ENCODE results near the gene ERGIC1.
"Not testable (repeated sequence)": the region's sequence is repeated elsewhere in the genome, so short reads cannot be mapped to it uniquely, and the experiment has no call there.

The ERGIC1 gene

DNA sequence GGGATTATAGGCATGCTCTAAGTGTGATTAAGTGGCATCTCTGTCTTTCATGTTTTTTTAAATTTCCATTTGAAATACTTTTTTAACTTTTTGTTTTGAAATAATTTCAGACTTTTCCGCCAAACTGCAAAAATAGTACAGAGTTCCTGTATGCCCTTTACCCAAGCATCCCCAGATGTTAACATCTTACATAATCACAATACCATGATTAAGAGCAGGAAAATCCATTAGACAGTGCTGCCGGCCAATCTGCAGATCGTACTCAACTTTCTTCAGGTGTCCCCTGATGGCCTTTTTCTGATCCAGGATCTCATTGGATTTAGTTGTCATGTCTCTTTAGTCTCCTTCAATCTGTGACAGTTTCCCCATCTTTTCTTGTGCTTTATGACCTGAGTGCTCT, 49.0 kb downstream of the ERGIC1 start:
- DNase-seq: no peak

DNA sequence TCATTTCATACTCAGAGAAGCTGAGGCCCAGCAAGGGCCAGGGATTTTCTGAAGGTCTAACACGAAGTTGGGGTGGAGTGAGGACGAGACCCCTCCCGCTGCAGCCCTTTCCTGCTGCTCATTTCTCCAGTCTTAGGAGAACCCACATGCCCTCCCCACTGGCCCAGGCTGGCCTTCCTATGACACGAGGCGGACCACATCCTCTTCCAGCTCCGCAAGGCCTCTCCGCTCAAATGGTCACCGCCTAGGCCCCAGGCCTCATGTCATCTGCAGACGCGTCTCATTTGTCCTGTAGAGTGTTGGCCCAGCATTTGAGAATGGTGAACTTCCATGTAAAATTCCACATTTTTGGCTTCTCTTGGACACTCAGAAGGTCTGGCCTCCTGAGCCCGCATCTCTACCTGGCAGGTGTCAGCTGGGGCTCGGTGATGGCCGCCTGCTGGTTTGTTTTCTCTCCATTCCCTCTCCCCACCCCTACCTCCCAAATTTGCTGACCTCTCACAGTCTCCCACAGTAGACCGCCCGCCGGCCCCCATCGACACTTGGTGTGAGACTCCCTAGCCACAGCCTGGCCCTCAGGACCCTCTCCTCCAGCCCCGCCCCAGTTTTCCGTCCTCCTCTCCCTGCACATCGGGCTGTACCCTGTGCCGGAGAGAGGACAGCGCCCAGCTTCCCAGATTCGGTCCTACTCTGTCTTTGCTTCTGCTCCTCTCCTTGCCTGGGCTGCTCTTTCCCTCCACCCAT, 51.7 kb downstream of the ERGIC1 start:
- DNase-seq: no peak

DNA sequence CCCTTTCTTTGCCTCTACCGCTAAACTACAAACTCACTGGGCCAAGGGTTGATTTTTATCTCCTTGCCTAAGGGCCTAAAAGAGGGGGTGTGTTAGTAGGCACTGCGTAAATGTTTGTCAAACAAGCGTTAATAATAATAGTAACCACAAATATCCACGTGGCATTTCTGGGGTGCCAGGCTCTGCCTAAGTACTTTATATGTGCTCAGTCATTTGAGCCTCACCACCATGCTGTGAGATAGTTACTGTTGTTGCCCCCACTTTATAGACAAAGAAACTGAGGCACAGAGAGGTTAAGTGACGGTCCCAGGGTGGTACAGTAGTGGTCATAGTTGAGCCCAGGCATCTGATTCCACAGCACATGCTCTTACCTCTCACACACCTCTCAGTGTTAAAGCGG, 52.4 kb downstream of the ERGIC1 start:
- DNase-seq: no peak

DNA sequence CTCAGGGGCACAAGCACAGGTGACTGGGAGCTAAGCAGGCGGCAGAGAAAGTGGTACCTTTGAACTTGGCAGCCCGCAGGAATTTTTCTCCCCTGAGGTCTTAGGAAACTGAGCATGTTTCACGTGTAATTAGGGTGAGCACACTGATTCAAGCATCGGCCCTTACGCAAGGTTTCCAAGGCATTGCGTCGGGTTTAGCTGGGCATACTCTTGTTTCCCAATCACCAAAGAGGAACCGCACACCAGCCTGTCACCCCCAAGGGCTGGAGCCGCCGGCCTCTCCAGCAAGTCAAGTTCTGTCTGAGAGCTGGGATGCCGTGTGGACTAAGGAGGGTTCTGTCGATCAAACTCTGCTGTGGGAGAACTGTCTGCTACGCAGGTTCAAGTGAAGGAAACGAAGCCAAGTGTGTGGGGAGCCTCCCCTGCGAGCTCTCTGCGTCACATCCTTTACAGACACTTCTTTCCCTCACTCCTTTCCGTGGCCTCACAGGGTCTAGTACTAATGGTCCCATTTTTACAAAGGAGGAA, 53.0 kb downstream of the ERGIC1 start:
- DNase-seq: no peak

DNA sequence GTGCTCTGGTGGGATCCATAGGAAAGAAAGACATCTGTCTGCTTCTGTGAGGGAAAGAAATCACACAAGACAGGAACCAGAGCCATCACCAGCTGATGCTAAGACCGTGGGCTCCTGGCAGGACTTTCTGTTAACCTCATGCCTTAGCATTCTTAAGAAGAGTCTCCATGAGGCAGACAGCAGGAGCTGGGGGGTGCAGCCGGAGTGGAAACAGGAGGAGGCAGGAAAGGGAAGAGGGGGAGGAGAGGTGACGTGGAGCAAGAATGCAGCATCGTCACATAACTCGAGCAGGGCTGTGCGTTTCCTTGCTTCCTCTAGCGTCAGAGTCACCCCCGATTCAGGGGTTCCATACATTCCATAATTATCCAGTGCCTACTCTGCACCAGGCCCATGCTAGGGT, 53.6 kb downstream of the ERGIC1 start:
- no peak for DNase-seq

DNA sequence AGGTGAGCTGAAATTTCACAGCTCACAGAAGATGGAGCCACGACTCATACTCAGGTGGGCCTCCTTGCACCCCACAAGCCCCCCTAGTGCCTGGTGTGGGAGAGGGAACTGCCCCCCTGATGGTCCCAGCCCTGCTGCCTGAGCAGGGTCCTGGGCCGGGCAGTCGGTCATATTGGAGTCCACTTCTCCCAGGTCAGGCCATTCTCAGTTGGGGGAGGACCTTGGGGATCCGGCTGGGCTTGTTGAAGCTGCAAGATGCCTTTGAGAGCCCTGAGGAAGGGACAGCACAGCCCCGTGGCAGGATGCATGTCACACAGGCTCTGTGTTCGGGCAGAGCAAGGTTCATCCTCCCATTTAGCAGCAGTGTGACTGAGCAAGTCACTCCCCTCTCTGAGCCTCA, 56.6 kb downstream of the ERGIC1 start:
- DNase-seq: no peak

DNA sequence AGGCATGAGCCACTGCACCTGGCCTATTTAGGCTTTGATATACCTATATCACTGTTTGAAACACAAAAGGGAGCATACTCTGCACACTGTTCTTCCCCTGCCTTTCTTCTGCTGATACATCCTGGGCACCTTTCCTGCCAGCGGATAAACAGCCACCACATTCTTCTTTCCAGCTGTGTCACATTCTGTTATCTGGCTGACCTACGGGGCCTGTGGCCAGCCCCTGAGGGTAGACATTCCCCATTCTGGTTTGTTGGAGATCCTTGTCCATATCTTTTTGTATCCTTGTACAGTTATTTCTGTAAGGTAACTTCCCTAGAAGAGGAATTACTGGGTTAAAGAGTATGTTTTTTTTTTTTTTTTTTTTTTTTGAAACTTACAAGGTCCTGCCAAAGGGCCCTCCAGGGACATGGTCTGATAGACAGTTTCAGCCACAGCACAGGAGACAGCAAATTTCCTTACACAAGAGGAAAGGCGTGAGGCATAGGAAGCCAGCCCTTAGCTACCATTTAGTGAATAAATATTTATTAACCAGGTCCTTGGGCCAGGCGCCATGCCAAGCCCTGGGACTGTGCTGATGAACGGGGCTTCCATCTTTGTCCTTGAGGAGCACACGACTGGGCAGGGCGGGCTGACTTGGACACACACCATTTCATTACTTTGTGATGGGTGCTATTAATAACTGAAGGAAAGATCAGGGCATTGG, 57.8 kb downstream of the ERGIC1 start:
- no peak for DNase-seq

DNA sequence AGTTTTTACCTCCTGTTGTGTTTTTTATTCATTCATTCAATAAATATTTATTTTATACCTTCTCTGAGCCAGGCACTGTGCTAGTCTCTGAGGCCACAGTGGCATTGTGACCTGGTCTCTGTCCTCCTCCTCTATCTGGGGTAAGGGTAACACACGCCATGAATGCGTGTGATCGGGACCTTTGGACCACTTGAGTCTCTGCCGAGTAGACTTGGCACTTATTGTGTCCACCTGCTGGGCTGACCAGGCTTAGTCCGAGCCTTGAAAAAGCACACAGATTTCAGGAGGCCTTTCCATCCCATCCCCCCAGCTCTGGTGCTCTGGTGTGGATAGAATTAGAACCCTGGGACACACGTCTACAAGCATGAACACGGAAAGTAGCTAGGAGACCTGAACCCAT, 58.7 kb downstream of the ERGIC1 start:
- DNase-seq: no peak

DNA sequence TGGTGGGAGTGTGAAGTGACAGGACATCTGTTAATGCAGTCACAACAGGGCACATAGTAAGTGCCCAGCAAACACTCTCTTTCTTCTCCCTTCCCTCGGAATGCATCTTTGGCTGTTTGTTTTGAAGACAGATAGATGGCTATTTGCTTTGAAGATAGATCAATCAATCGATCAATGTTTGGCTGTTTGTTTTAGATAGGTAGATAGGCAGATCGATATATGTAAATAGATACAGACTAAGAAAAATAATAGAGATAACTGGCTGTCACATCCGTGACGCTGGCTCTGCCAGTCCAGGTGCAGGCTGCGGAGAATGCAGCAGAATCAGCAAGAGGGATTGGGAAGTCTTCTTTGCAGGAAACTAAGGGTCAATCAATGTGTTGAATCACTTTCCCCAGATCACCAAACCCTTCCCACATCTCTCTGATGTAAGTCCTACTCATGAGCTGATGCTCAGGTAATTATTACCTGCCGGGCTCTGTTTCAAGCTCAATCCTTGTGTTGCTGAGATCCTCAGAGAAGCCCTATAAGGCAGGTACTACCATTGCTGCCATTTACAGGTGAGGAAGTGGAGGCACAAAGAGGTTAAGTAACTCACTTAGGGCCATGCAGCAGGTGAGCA, 60.8 kb downstream of the ERGIC1 start:
- DNase-seq: no peak

DNA sequence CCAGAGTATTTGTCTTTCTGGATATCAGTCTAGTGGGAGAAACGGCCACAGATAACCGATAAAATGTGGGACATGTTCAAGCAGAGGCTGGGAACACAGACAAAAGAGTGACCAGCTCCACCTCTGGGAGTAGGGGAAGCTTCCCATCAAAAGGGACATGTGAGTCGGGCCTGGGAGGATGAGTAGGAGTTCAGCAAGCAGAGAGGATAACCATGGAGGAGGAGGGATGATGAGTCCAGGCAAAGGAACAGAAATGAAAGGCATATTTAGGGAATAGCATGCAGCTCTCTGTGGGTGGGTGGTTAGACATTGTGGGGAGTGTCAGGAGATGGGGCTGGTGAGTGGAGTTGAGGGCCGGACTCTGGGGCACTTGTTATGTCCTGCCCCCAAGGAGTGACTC, 61.5 kb downstream of the ERGIC1 start:
- no peak for DNase-seq

DNA sequence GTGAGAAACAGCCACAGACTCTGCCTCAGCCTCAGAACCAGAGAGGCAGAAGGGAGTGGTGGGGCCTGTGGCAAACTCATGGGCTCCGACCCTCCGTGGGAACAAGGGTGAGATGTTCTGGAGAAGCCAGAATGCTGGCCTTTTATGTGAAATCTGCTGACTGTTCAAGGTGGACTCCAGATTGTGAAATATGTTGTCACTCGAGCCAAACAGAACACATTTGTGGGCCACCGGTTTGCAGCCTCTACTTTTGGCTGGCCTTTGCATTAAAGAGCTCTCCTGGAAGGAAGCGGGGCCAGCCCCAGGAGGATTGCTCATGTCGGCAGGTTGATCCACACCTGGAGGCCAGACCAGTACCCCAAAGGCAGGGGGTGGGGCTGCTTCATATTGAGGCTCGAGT, 62.4 kb downstream of the ERGIC1 start:
- DNase-seq: no peak

DNA sequence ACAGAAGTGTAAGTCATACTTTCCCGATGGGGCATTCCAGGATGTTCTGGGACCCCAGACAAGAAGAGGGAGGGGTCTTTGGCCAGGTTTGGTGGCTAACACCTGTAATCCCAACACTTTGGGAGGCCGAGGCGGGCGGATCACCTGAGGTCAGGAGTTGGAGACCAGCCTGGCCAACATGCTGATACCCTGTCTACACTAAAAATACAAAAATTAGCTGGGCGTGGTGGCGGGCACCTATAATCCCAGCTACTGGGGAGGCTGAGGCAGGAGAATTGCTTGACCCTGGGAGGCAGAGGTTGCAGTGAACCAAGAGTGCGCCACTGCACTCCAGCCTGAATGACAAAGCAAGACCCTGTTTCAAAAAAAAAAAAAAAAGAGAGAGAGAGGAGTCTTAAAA, 63.0 kb downstream of the ERGIC1 start:
- DNase-seq: not testable (repeated sequence)

DNA sequence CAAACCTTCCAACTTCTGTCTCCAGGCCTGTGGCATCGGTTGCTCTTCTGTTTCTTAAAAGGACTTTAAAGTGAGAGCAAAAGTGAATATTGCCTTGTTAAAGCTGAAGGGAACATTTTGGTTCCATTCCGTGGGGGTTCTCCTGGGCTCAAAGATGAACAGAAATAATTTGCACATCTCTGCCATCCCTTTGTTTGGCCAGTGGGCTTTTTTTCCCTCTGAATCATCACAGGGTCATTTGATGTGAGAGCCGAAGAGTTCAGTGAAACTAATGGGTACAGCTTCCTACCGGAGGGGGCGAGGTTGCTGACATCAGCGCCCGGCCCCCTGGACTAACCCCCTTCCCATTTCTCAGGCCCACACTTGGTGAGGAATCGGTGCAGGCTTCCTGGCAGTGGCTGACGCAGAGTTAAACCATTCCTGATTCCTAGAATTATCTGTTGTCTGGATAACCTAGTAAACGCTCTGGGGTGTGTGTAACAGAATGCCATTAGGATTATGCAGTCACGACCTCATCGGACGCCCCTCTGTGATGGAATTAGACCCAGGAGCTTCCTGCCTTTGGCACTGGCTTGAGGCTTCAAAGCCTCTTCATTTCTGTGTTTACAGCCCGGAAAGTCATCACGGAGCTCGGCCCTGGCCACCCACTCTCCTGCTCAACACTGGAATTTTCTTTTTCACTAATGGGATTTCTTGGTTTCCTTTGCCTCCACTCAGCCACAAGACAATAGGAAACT, 63.6 kb downstream of the ERGIC1 start:
- DNase-seq: no peak

DNA sequence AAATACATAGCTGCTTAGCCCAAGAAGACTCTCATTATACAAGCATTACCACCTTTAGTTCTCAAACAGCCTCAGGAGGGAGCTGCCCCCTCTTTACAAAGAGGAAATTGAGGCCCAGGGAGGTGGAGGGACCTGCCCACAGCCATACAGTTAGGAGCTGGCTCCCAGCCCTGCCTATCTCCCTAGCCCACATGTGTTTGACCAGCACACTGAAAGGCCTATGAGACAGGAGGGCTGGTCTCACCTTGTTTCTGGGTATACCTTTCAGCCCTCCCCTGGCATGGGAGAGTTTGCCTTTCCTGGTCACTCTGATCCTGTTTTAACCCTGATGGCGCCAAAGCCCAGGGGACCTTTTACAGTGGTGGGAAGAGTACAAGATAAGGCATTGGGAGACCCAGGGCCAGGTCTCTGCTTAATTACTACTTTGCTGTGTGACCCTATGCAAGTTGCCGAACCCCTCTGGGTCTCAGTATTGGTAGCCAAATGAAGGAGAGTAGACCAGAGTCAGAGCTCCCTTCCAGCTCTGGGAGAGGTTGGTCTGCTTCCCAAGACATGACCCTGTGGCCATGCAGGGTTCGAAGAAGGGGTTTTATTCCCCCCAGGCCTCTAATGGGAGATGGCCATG, 64.3 kb downstream of the ERGIC1 start:
- no peak for DNase-seq

DNA sequence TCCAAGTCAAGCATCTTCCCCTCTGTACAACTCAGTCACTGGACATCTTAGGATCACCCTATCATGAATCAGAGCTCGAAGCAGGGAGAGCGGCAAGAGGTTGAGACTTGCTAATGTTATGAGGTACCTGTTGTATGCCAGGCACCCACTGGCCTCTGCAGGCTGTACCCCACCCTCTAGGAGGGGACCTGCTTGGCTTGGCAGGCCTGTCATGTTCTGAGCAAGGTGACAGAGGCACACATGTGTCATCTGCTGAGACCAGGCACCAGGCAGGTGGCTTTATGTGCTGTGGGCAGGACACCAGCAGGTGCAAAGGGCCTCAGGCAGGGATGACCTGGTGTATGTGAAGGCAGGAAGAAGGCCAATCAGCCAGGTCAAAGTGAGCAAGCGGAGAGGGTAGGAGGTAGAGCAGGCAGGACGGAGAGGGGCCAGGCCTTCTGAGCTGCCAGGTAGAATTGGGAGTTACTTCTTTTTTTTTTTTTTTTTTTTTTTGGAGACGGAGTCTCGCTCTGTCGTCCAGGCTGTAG, 64.9 kb downstream of the ERGIC1 start:
- no peak for DNase-seq

DNA sequence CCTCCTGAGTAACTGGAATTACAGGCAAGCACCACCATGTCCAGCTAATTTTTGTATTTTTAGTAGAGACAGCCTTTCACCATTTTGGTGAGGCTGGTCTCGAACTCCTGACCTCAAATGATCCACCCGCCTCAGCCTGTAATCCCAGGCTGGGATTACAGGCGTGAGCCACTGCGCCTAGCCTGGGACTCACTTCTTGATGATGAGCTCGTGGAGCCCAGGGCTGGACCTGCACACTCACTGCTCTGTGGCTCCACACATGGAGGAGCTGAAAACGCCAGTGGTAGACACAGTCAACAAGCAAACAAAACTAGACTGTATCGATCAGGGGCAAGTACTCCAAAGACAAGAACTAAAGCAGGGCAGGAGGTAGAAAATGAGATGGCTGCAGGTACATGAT, 65.4 kb downstream of the ERGIC1 start:
- no peak for DNase-seq

DNA sequence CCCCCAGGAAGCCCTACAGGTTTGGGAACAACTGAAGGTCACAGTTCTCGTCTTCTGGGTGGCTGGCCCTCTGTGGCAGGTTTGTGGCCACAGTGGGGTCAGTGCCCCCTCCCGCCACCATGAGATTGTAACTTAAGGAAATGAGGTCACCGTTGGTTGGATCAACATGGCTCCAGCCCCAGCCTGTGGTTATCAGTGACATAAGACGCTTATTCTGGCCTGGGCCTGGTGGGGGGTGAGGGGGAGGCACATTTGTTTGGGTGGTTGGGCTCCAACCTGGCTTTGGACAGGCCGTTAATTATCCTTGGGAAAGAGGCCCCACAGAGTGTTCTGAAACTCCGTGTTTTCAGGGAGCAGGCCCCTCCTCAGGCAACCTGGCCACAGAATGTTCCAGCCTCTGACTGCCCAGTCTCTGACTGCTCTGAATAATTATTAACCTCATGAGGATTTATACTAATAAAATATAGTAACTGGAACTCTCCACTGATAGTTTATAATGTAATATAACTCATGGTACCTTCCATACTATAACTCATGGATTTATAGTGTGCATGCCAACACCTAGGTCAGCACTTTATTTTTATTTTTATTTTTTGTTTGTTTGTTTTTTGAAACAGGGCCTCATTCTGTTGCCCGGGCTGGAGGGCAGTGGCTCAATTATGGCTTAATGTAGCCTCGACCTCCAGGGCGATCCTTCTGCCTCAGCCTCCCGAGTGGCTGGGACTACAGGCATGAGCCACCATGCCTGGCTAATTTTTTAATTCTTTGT, 67.1 kb downstream of the ERGIC1 start:
- no peak for DNase-seq

DNA sequence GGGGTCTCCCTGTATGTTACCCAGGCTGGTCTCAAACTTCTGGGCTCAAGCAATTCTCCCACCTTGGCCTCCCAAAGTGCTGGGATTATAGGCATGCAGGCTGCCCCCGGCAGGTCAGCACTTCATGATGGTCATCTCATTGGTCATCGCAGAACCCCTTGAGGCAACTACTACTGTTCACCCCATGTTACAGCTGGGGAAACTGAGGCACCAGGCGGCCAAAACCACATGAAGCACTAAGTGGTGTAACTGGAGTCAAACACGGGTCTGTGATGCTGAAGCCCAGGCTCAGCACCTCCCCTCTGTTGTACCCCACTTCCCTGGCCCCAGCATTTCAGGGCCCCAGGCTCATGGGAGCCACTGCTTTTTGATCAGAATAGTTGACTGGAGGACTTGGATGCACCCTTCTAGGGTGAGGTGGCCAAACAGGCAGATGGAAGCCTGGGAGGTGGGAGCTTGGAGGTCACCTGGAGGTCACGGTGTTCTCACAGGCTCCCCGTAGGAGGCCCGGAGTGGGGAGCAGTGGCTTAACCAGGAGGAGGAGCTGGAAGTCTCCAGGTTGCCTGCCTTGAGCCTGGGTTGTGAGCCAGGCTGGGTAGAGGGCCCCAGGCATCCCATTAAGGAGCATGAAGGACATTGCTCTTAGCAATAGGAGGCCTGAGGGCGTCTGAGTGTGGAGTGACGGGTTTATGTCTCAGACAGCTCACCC, 67.9 kb downstream of the ERGIC1 start:
- no peak for DNase-seq

DNA sequence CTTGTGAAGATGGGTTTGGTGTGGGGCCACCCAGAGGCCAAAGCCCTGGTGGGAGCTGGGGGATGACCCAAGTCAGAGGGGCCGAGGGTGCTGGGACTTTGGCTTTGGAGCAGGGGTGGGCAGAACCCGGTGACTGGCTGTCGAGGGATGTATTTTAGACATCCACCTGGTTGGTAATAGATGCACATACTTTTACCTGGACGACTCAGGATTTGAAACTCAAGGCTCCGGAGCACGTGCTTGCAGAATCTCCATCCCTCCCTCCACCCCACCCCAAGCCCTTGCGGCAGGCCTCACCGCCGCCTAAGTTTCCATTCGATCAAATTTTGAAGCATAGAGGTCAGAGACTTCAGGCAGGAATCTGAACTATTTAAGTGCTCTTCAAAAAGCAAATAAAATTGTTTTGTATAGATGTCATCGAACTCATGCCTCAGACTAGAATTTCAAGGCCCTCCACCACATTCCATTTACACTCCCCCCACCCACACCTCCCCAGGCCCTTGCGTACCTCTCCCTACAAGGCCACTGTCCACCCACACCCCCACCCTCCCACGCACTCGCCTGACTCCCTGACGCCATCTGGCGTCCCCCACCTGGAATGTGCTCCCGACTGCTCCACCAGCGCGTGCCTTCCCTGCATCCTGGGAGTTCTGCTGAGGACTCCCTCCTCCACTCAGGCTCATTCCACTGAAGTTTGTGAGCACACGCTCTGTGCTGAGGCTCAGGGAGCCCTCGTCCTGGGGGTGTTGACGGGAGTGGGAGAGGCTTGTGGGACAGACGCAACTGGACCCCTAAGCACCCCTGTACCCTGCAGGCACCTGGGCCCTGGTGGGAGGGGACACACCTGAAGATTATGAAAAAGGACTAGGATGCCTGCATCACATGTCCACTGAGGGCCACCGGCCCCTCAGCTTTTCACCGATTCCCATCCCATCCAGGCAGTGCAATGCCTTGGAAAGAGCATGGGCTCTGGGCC, 68.7 kb downstream of the ERGIC1 start:
- no peak for DNase-seq

DNA sequence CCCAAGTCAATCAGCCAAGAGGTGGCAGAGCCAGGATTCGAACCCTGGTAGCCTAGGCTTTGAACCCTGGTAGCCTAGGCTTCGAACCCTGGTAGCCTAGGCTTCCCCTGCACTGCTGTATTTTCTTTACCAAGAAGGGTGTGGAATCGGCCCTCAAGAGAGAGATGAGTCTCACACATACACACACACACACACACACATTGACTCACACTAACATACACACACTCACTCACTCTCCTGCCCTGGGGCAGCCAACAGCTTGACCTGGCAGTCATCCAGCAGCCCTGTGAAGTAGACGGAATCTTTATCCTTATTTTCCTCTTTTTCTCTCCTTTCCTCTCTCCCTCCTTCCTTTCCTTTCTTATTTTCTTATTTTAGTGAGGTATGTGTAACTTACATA, 69.7 kb downstream of the ERGIC1 start:
- DNase-seq: no peak

Data from effector CD4-positive, alpha-beta T cell (primary cell).